Body of pancreas (tissue), 4 donors: ENCODE data around the gene PRSS8.
A peak's percentile ranks its signal among the peaks of the same experiment; 100 is the strongest.

Experiments used
- CTCF ChIP-seq, 7 experiments: fragments of 450-650 bp in 4 of 7; fragments of 200-600 bp in 3 of 7; sonication (generic) in 3 of 7; IDR thresholded peaks; one replicate each; pipeline ENCODE4 v1.5.1; 2016 to 2019; ENCODE audit warnings: antibody characterized with exemption in 7 of 7
- POLR2A ChIP-seq, 3 donors: fragments of 450-650 bp; IDR thresholded peaks; one replicate each; pipeline ENCODE4 v1.6.1; 2016; ENCODE audit warnings: antibody characterized with exemption in 3 of 3, mild to moderate bottlenecking in 2 of 3

GRCh38 chr16:31148281-31148728 is 12.8 kb upstream of the PRSS8 start:
- TF ChIP-seq POLR2A (IDR thresholded peaks at IDR 0.05) (peak in 2 of 3 donors; percentile 29 to 34), CTCF (IDR thresholded peaks at IDR 0.05) (peak in 3 of 7 experiments; percentile 14 to 43 (median 28))
